ENCODE measurements around the gene MASP2. TPM values are rescaled to one million over a fixed set of nuclear protein-coding genes. Genes with fewer than 3 reads are reported as not detected.
"Not testable (repeated sequence)": the region's sequence is repeated elsewhere in the genome, so short reads cannot be mapped to it uniquely, and the experiment has no call there.

MASP2 gene
- polyA plus RNA-seq, 2 donors: 0.02 TPM; not detected in 1

DNA sequence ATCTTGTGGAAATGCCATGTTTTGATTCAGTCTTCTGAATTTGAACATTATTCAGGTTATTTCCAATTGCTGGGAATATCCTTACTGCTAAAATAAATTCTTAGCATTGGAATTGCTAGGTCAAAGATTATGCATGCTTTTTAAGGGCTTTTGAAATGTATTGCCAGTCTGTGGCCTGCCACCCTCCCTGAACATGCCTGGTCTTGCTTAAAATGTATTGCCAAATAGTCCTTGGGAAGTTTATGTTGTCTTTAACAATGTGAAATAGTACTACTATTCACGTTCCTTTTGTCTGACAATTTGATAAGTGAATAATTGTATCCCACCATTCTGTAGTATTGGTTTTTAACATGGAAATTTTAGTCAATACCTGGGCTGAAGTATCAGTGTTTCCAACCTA is 21.0 kb downstream of the MASP2 start:
- Histone ChIP-seq H3K36me3 (ENCODE audit: control insufficient read depth in 2 of 2, insufficient read depth in 2 of 2, low read length in 1 of 2) (peaks cover 4 to 22% of the 10 kb centered on the region in 2 donors), H3K27ac (ENCODE audit: low read depth in 2 of 2, low read length in 1 of 2) (no peak overlapping the region), H3K4me1 (ENCODE audit: control insufficient read depth in 2 of 2, insufficient read depth in 2 of 2, low read length in 1 of 2) (no peaks in the 10 kb centered on the region), H3K9me3 (ENCODE audit: control insufficient read depth in 2 of 2, insufficient read depth in 1 of 2, low read depth in 1 of 2, low read length in 1 of 2) (no peaks in the 10 kb centered on the region), H3K27me3 (ENCODE audit: control insufficient read depth in 1 of 2, insufficient read depth in 2 of 2, low read length in 2 of 2) (no peaks in the 10 kb centered on the region), H3K4me3 (ENCODE audit: low read depth in 1 of 2, low read length in 2 of 2) (no peak overlapping the region)
- WGBS, 2 donors: 45 to 64% methylated on average over 1 of the region's 1 CpG

DNA sequence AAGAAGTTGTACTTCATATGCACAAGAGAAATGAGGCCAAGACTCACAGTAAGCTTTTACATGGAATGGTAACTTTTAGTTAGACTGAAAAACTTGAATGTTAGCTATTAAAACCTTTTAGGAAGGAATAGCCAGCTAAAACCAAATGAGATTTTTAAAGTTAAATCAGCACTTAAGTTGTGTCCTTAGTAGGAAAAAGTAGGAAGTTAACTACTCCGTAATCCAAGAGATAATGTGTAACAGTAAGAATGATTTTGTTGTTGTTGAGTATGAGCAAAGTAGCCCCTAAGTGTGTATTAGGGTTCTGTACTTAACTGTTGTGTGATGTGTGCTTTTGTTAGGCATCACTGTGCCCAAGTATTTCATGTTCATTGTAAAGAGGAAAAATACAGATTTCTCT is 21.4 kb downstream of the MASP2 start:
- peaks cover 4 to 22% of the 10 kb centered on the region in 2 donors for H3K36me3 ChIP-seq (ENCODE audit: control insufficient read depth in 2 of 2, insufficient read depth in 2 of 2, low read length in 1 of 2)
- no peak overlapping the region for H3K27ac ChIP-seq (ENCODE audit: low read depth in 2 of 2, low read length in 1 of 2)
- no peaks in the 10 kb centered on the region for H3K9me3 ChIP-seq (ENCODE audit: control insufficient read depth in 2 of 2, insufficient read depth in 1 of 2, low read depth in 1 of 2, low read length in 1 of 2)
- no peaks in the 10 kb centered on the region for H3K4me1 ChIP-seq (ENCODE audit: control insufficient read depth in 2 of 2, insufficient read depth in 2 of 2, low read length in 1 of 2)
- no peak overlapping the region for H3K4me3 ChIP-seq (ENCODE audit: low read depth in 1 of 2, low read length in 2 of 2)
- WGBS, 2 donors: 89 to 97% methylated on average over 1 of the region's 1 CpG
- no peaks in the 10 kb centered on the region for H3K27me3 ChIP-seq (ENCODE audit: control insufficient read depth in 1 of 2, insufficient read depth in 2 of 2, low read length in 2 of 2)

DNA sequence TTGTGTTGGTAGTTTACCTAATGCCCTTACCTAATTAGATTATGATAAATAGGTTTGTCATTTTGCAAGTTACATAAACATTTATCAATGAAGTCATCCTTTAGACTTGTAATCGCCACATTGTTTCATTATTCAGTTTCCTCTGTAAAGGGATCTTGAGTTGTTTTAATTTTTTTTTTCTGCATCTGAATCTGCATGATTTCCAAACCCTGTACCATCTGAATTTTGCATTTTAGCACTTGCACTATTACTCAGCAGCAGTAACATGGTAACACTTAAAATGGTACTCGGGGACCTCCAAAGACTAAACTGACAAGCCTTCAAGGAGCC is 22.2 kb downstream of the MASP2 start:
- H3K36me3 ChIP-seq (ENCODE audit: control insufficient read depth in 2 of 2, insufficient read depth in 2 of 2, low read length in 1 of 2): peaks cover 4 to 25% of the 10 kb centered on the region in 2 donors

DNA sequence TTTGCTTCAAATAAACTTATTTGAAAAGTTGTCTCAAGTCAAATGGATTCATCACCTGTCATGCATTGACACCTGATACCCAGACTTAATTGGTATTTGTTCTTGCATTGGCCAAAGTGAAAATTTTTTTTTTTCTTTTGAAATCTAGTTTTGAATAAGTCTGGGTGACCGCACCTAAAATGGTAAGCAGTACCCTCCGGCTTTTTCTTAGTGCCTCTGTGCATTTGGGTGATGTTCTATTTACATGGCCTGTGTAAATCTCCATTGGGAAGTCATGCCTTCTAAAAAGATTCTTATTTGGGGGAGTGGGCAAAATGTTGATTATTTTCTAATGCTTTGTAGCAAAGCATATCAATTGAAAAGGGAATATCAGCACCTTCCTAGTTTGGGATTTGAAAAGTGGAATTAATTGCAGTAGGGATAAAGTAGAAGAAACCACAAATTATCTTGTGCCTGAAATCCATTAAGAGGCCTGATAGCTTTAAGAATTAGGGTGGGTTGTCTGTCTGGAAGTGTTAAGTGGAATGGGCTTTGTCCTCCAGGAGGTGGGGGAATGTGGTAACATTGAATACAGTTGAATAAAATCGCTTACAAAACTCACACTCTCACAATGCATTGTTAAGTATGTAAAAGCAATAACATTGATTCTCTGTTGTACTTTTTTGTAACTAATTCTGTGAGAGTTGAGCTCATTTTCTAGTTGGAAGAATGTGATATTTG is 22.7 kb downstream of the MASP2 start:
- no peak overlapping the region for H3K27ac ChIP-seq (ENCODE audit: low read depth in 2 of 2, low read length in 1 of 2)
- no peaks in the 10 kb centered on the region for H3K27me3 ChIP-seq (ENCODE audit: control insufficient read depth in 1 of 2, insufficient read depth in 2 of 2, low read length in 2 of 2)
- no peaks in the 10 kb centered on the region for H3K9me3 ChIP-seq (ENCODE audit: control insufficient read depth in 2 of 2, insufficient read depth in 1 of 2, low read depth in 1 of 2, low read length in 1 of 2)
- H3K36me3 ChIP-seq (ENCODE audit: control insufficient read depth in 2 of 2, insufficient read depth in 2 of 2, low read length in 1 of 2): peaks cover 4 to 25% of the 10 kb centered on the region in 2 donors
- no peaks in the 10 kb centered on the region for H3K4me1 ChIP-seq (ENCODE audit: control insufficient read depth in 2 of 2, insufficient read depth in 2 of 2, low read length in 1 of 2)
- H3K4me3 ChIP-seq (ENCODE audit: low read depth in 1 of 2, low read length in 2 of 2): no peak overlapping the region
- 83 to 87% methylated on average over 3 of the region's 3 CpGs for WGBS, 2 donors

More for the DNA sequence above, 22.2 kb downstream of the MASP2 start:
- no peak overlapping the region for H3K4me3 ChIP-seq (ENCODE audit: low read depth in 1 of 2, low read length in 2 of 2)
- no peak overlapping the region for H3K27ac ChIP-seq (ENCODE audit: low read depth in 2 of 2, low read length in 1 of 2)
- 72 to 76% methylated on average over 2 of the region's 2 CpGs for WGBS, 2 donors
- no peaks in the 10 kb centered on the region for H3K9me3 ChIP-seq (ENCODE audit: control insufficient read depth in 2 of 2, insufficient read depth in 1 of 2, low read depth in 1 of 2, low read length in 1 of 2)
- H3K27me3 ChIP-seq (ENCODE audit: control insufficient read depth in 1 of 2, insufficient read depth in 2 of 2, low read length in 2 of 2): no peaks in the 10 kb centered on the region
- H3K4me1 ChIP-seq (ENCODE audit: control insufficient read depth in 2 of 2, insufficient read depth in 2 of 2, low read length in 1 of 2): no peaks in the 10 kb centered on the region

DNA sequence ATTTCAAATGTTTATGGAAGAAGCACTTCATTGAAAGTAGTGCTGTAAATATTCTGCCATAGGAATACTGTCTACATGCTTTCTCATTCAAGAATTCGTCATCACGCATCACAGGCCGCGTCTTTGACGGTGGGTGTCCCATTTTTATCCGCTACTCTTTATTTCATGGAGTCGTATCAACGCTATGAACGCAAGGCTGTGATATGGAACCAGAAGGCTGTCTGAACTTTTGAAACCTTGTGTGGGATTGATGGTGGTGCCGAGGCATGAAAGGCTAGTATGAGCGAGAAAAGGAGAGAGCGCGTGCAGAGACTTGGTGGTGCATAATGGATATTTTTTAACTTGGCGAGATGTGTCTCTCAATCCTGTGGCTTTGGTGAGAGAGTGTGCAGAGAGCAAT is 23.8 kb downstream of the MASP2 start:
- H3K36me3 ChIP-seq (ENCODE audit: control insufficient read depth in 2 of 2, insufficient read depth in 2 of 2, low read length in 1 of 2): peaks cover 8 to 28% of the 10 kb centered on the region in 2 donors
- H3K27me3 ChIP-seq (ENCODE audit: control insufficient read depth in 1 of 2, insufficient read depth in 2 of 2, low read length in 2 of 2): no peaks in the 10 kb centered on the region
- H3K4me3 ChIP-seq (ENCODE audit: low read depth in 1 of 2, low read length in 2 of 2): no peak overlapping the region
- no peak overlapping the region for H3K27ac ChIP-seq (ENCODE audit: low read depth in 2 of 2, low read length in 1 of 2)
- H3K9me3 ChIP-seq (ENCODE audit: control insufficient read depth in 2 of 2, insufficient read depth in 1 of 2, low read depth in 1 of 2, low read length in 1 of 2): no peaks in the 10 kb centered on the region
- no peaks in the 10 kb centered on the region for H3K4me1 ChIP-seq (ENCODE audit: control insufficient read depth in 2 of 2, insufficient read depth in 2 of 2, low read length in 1 of 2)
- 90 to 92% methylated on average over 14 of the region's 14 CpGs for WGBS, 2 donors

DNA sequence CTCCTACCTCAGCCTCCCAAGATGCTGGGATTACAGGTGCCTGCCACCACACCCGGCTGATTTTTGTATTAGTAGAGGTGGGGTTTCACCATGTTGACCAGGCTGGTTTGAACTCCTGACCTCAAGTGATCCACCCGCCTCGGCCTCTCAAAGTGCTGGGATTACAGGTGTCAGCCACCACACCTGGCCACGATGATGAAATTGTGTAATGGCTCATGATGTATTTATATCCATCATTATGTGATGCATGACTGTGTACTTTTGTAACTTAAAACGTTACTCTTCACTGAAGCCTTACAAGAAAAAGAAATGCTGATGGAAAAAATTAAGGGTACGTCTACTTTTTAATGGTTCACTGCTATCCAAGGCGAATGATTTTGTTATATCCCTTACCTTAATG is 27.1 kb downstream of the MASP2 start:
- 81 to 82% methylated on average over 7 of the region's 7 CpGs for WGBS, 2 donors
- H3K36me3 ChIP-seq (ENCODE audit: control insufficient read depth in 2 of 2, insufficient read depth in 2 of 2, low read length in 1 of 2): peaks cover 8 to 28% of the 10 kb centered on the region in 2 donors
- H3K9me3 ChIP-seq (ENCODE audit: control insufficient read depth in 2 of 2, insufficient read depth in 1 of 2, low read depth in 1 of 2, low read length in 1 of 2): no peaks in the 10 kb centered on the region

DNA sequence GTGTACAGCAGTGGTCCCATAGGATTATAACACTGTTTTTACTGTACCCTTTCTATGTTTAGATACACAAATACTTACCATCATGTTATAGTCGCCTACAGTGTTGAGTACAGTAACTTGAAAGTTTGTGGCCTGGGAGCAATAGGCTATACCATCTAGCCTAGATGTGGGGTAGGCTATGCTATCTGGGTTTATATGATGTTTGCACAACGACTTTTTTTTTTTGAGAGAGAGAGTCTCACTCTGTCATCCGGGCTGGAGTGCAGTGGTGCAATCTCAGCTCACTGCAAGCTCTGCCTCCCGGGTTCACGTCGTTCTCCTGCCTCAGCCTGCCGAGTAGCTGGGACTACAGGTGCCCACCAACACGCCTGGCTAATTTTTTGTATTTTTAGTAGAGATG is 27.7 kb downstream of the MASP2 start:
- H3K4me3 ChIP-seq (ENCODE audit: low read depth in 1 of 2, low read length in 2 of 2): not testable (repeated sequence)
- 83 to 86% methylated on average over 8 of the region's 8 CpGs for whole genome bisulfite sequencing, 2 donors

More for the DNA sequence above, 27.1 kb downstream of the MASP2 start:
- H3K4me3 ChIP-seq (ENCODE audit: low read depth in 1 of 2, low read length in 2 of 2): no peak overlapping the region
- H3K4me1 ChIP-seq (ENCODE audit: control insufficient read depth in 2 of 2, insufficient read depth in 2 of 2, low read length in 1 of 2): no peaks in the 10 kb centered on the region
- no peaks in the 10 kb centered on the region for H3K27me3 ChIP-seq (ENCODE audit: control insufficient read depth in 1 of 2, insufficient read depth in 2 of 2, low read length in 2 of 2)
- no peak overlapping the region for H3K27ac ChIP-seq (ENCODE audit: low read depth in 2 of 2, low read length in 1 of 2)

DNA sequence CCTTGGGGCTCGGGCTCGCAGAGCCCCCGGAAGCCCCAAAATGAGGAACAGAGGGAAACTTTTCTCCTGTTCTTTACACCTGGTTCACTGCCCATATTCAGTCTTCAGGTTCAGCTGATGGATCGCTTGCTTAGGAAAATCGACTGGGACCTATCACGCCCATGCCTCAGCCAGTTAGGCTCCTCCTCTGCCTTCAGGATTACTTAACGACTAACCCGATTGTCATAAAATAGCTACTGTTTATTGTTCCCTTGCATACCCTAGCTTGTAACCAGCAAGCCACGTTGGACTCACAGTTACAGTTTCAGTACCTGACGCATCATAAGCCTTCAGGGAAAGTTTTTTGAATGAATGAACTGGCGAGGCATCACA is 33.9 kb downstream of the MASP2 start:
- H3K4me1 ChIP-seq (ENCODE audit: control insufficient read depth in 2 of 2, insufficient read depth in 2 of 2, low read length in 1 of 2): peaks cover 0 to 5% of the 10 kb centered on the region in 2 donors
- peaks cover 5 to 10% of the 10 kb centered on the region in 2 donors for H3K36me3 ChIP-seq (ENCODE audit: control insufficient read depth in 2 of 2, insufficient read depth in 2 of 2, low read length in 1 of 2)
- no peaks in the 10 kb centered on the region for H3K27me3 ChIP-seq (ENCODE audit: control insufficient read depth in 1 of 2, insufficient read depth in 2 of 2, low read length in 2 of 2)
- peak overlapping the region; percentile 96 to 98 for H3K27ac ChIP-seq (ENCODE audit: low read depth in 2 of 2, low read length in 1 of 2)
- H3K9me3 ChIP-seq (ENCODE audit: control insufficient read depth in 2 of 2, insufficient read depth in 1 of 2, low read depth in 1 of 2, low read length in 1 of 2): no peaks in the 10 kb centered on the region
- WGBS, 2 donors: 2 to 3% methylated on average over 11 of the region's 11 CpGs
- peak overlapping the region; percentile 82 to 96 for H3K4me3 ChIP-seq (ENCODE audit: low read depth in 1 of 2, low read length in 2 of 2)

More for the DNA sequence above, 27.7 kb downstream of the MASP2 start:
- H3K27ac ChIP-seq (ENCODE audit: low read depth in 2 of 2, low read length in 1 of 2); H3K9me3 ChIP-seq (ENCODE audit: control insufficient read depth in 2 of 2, insufficient read depth in 1 of 2, low read depth in 1 of 2, low read length in 1 of 2); H3K4me1 ChIP-seq (ENCODE audit: control insufficient read depth in 2 of 2, insufficient read depth in 2 of 2, low read length in 1 of 2); H3K27me3 ChIP-seq (ENCODE audit: control insufficient read depth in 1 of 2, insufficient read depth in 2 of 2, low read length in 2 of 2): not testable (repeated sequence)
- peaks cover 8 to 28% of the 10 kb centered on the region in 2 donors for H3K36me3 ChIP-seq (ENCODE audit: control insufficient read depth in 2 of 2, insufficient read depth in 2 of 2, low read length in 1 of 2)

DNA sequence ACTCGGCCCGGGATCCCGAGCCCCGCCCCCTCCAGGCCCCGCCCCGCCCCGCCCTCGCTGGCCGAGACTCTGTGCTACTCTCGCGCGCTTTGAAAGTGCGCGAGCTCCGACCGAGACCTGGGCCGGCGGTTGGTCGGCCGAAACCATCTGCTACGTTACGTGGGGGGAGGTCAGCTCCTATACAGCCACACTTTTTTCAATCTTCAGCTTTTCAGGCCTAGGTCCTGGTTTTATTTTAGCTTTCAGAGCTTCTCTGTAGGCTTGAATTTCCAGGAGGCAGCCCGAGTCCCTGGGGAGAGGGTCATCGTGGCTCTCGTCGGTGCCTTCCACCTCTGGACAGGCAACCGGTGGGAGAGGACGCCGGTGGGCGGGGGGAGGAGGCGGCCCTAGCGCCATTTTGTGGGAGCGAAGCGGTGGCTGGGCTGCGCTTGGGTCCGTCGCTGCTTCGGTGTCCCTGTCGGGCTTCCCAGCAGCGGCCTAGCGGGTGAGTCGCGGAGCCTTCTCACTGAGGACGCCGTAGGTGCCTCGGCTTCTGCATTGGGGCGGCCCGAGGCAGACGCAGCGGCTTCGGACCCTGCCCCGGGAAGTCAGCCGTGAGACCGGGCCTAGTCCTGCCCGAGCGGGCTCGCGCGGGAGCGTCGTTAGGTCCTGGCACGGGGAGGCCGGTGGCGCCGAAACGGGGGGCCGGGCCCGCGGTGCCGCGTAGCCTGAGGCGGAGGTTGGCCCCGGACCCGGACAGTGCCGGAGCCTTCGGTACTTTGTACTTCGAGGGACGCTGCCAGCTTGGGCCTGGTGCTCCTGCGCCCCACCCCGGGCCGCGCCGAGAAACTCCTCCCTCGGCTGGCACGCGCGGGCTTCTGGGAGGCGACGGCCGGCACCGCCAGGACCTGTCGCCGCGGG is 34.5 kb downstream of the MASP2 start, which contains the start of gene TARDBP:
Gene TARDBP (plus strand): TSS at position 395 of the 900 bp plus-strand sequence. CDS start 1,074 bp downstream, outside the sequence.
- H3K4me3 ChIP-seq (ENCODE audit: low read depth in 1 of 2, low read length in 2 of 2): peak within 1 kb of the TSS; percentile 82 to 96
- 0% methylated on average over 93 to 94 of the region's 94 CpGs for WGBS, 2 donors
- H3K27ac ChIP-seq (ENCODE audit: low read depth in 2 of 2, low read length in 1 of 2): peak within 1 kb of the TSS; percentile 96 to 98
- peaks cover 0 to 5% of the 10 kb centered on the region in 2 donors for H3K4me1 ChIP-seq (ENCODE audit: control insufficient read depth in 2 of 2, insufficient read depth in 2 of 2, low read length in 1 of 2)
- no peaks in the 10 kb centered on the region for H3K27me3 ChIP-seq (ENCODE audit: control insufficient read depth in 1 of 2, insufficient read depth in 2 of 2, low read length in 2 of 2)
- peaks cover 5 to 10% of the 10 kb centered on the region in 2 donors for H3K36me3 ChIP-seq (ENCODE audit: control insufficient read depth in 2 of 2, insufficient read depth in 2 of 2, low read length in 1 of 2)
- H3K9me3 ChIP-seq (ENCODE audit: control insufficient read depth in 2 of 2, insufficient read depth in 1 of 2, low read depth in 1 of 2, low read length in 1 of 2): no peaks in the 10 kb centered on the region

All from esophagus (tissue), 2 donors.